ENCODE data around the gene SLC31A2. TPM values are rescaled to one million over a fixed set of nuclear protein-coding genes. Genes with fewer than 3 reads are reported as not detected.
A peak's percentile ranks its signal among the peaks of the same experiment; 100 is the strongest.

The SLC31A2 gene
- total and polyA plus RNA-seq, 8 donors, result 2.4 to 39.3 (median 2.9) TPM

DNA sequence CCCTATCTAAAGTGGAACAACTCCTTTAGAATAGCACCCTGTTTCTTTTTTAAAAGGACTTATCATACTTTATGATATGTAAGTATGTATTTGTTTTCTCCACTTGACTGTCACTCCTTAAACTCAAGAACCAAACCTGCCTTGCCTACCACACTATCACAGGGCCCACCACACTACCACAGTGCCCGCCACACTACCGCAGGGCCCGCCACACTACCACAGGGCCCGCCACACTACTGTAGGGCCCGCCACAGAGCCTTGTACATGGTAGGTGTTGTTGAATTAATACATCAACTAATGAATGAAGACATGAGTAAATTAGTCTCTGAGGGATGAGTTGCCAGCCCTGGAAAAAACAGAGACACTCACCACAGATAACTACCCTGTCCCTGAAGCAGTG lies 18.0 kb downstream of the SLC31A2 start:
- DNase-seq, result no peak
- intact Hi-C loops (cut with DNase I), result no loop called here

DNA sequence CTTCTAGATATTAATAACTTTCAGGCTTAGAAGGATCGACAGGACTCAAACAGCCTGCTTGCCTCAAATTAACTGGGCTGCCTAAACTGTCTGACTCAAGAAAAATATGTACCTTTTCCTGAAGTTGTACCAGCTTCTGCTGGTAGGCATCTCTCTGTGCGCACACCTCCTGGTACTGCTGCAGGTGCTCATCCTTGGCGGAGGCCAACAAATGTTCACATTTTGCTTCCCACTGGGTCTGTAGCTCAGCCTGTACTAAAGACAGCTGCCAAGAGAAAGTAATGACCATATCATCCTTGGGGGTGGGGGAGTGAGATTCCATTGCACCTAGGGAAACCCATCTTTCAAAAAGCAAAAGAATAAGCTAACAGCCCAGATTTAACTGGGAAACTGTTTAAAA lies 22.5 kb downstream of the SLC31A2 start:
- Histone ChIP-seq H3K27me3 (no peaks in the 10 kb centered on the region), H3K4me3 (no peak overlapping the region), H3K9me3 (no peaks in the 10 kb centered on the region), H3K36me3 (peaks cover 0 to 97% of the 10 kb centered on the region in 2 donors), H3K4me1 (peaks cover 0 to 6% of the 10 kb centered on the region in 2 donors), H3K27ac (no peak overlapping the region)
- DNase-seq, result no peak
- ATAC-seq, result no peak
- TF ChIP-seq, protein P1, sequence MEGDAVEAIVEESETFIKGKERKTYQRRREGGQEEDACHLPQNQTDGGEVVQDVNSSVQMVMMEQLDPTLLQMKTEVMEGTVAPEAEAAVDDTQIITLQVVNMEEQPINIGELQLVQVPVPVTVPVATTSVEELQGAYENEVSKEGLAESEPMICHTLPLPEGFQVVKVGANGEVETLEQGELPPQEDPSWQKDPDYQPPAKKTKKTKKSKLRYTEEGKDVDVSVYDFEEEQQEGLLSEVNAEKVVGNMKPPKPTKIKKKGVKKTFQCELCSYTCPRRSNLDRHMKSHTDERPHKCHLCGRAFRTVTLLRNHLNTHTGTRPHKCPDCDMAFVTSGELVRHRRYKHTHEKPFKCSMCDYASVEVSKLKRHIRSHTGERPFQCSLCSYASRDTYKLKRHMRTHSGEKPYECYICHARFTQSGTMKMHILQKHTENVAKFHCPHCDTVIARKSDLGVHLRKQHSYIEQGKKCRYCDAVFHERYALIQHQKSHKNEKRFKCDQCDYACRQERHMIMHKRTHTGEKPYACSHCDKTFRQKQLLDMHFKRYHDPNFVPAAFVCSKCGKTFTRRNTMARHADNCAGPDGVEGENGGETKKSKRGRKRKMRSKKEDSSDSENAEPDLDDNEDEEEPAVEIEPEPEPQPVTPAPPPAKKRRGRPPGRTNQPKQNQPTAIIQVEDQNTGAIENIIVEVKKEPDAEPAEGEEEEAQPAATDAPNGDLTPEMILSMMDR (IDR thresholded peaks at IDR 0.05), result no peak
- intact Hi-C loops (cut with DNase I), result no loop called here

More for the DNA sequence above, 18.0 kb downstream of the SLC31A2 start:
- ATAC-seq, result no peak
- H3K4me1 ChIP-seq, result no peaks in the 10 kb centered on the region
- H3K9me3 ChIP-seq, result no peaks in the 10 kb centered on the region
- TF ChIP-seq, protein P1 (IDR thresholded peaks at IDR 0.05), result no peak
- H3K36me3 ChIP-seq, result peaks cover 0 to 100% of the 10 kb centered on the region in 2 donors
- H3K27ac ChIP-seq, result no peak overlapping the region
- H3K27me3 ChIP-seq, result no peaks in the 10 kb centered on the region
- no peak overlapping the region for H3K4me3 ChIP-seq

DNA sequence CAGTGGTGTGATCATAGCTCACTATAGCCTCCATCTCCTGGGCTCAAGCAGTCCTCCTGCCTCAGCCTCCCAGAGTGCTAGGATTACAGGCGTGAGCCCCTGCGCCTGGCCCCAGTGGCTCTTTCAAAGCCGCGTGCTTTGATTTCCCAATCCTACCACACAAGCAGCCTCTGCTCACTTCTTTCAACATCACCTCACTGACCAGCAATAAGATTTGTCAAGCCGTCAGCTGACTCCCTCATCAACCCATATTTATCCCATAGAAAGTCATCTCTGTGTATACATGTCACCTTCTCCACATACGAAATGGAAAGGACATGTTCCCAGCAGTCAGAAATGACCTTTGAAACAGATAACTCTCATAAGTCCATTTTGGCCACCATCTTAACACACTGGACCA lies 26.0 kb downstream of the SLC31A2 start:
- no peak overlapping the region for H3K4me3 ChIP-seq
- no peaks in the 10 kb centered on the region for H3K9me3 ChIP-seq
- ATAC-seq, result peak; percentile 29
- peaks cover 0 to 96% of the 10 kb centered on the region in 2 donors for H3K36me3 ChIP-seq
- TF ChIP-seq, protein P1 (IDR thresholded peaks at IDR 0.05), result no peak
- H3K27ac ChIP-seq, result no peak overlapping the region
- peak in 1 of 4 donors; percentile 51 for DNase-seq
- H3K27me3 ChIP-seq, result no peaks in the 10 kb centered on the region
- peaks cover 0 to 6% of the 10 kb centered on the region in 2 donors for H3K4me1 ChIP-seq
- intact Hi-C loops (cut with DNase I), result no loop called here

DNA sequence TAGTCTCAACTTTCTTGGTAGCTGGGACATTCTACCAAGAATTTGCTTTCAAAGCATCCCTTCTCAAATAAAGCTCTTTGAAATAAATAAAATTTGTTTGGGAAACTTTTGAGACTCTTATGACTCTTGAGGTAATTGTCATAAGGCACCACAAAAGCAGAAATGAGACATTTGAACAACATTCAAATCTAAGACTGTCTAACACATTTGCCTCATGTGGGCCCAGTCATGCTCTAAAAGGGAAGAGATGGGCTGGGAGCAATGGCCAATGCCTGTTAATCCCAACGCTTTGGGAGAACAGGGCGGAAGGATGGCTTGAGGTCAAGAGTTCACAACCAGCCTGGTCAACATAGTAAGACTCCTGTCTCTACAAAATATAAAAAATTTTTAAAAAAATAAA lies 26.4 kb downstream of the SLC31A2 start:
- Histone ChIP-seq H3K4me1 (peaks cover 0 to 6% of the 10 kb centered on the region in 2 donors), H3K36me3 (peaks cover 0 to 96% of the 10 kb centered on the region in 2 donors), H3K27ac (peak overlapping the region in 1 of 2 donors; percentile 6), H3K27me3 (no peaks in the 10 kb centered on the region), H3K9me3 (no peaks in the 10 kb centered on the region), H3K4me3 (no peak overlapping the region)
- TF ChIP-seq, protein P1 (IDR thresholded peaks at IDR 0.05), result no peak
- no peak for ATAC-seq
- DNase-seq, result no peak
- intact Hi-C loops (cut with DNase I), result no loop called here

DNA sequence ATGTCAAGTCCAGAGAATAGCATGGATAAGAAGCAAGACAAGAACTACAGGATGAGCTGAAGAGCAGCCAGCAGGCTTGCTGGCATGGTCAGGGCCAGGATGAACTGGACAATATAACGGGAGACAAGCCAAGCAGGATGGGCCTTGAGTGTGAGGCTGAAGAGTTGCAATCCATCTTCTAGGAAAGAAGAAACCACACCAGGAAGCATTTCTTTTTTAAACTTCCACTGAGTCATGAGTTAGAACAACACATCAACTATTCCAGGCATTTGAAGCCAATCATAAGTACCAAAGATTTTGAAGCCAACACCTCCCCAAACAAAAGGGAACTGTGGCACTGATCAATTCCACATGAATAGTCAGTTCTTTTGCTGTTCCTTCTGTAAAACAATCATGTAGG lies 27.3 kb downstream of the SLC31A2 start:
- TF ChIP-seq, protein P1 (IDR thresholded peaks at IDR 0.05), result no peak
- no peak overlapping the region for H3K27ac ChIP-seq
- no peak overlapping the region for H3K4me3 ChIP-seq
- ATAC-seq (no peak), DNase-seq (no peak)
- H3K4me1 ChIP-seq, result peaks cover 0 to 6% of the 10 kb centered on the region in 2 donors
- H3K27me3 ChIP-seq, result no peaks in the 10 kb centered on the region
- no peaks in the 10 kb centered on the region for H3K9me3 ChIP-seq
- intact Hi-C loops (cut with DNase I), result no loop called here
- peaks cover under 1 to 96% of the 10 kb centered on the region in 2 donors for H3K36me3 ChIP-seq
